Mononuclear cell (primary cell): ENCODE results near the gene CNTN4. TPM values are rescaled to one million over a fixed set of nuclear protein-coding genes. Genes with fewer than 3 reads are reported as not detected.

Source experiments
- H3K27me3 ChIP-seq: 2 replicates; pipeline ENCODE4 v1.6.0; 2011; ENCODE audit warnings: low read length, control low read depth; ENCODE audit not compliant: insufficient read depth
- H3K4me1 ChIP-seq: 2 replicates; pipeline ENCODE4 v1.5.1; 2011; ENCODE audit warnings: mild to moderate bottlenecking, low read length, control low read depth; ENCODE audit not compliant: insufficient read depth
- H3K4me3 ChIP-seq: 2 replicates; pipeline ENCODE4 v1.5.1; 2011; ENCODE audit warnings: mild to moderate bottlenecking, low read length, moderate library complexity
- H3K9me3 ChIP-seq: 2 replicates; pipeline ENCODE4 v1.5.1; 2011; ENCODE audit warnings: low read depth, mild to moderate bottlenecking, control low read depth, low read length
- total RNA-seq: library from RNA; depleted of rRNA; stranded (reverse); fragments of >200 nt; gene quantifications from one replicate; pipeline ENCODE4 v1.2.3, GENCODE V29; 2012

CNTN4 gene
- total RNA-seq, 1 donor = not detected

DNA sequence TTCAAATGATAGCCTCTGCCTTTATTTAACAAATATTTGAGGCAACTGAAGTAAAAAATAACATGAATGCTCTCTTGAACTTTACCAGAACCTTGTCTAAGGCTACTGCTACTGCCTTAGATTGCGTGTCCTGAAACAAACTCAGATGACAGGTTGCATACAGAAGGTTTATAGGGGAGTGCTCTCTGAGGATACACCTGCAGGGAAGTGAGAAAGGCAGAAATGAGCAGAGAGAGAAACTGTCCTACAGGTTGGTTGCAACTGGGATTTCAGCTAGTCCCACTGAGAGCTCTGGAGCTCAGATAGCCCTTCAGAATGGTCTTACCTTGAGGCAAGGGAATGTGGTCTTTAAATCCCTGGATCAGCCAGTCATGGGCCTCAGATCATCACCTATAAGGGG lies 846.0 kb downstream of the CNTN4 start:
- H3K9me3 ChIP-seq = no peaks in the 10 kb centered on the region
- H3K4me1 ChIP-seq = no peaks in the 10 kb centered on the region
- H3K27me3 ChIP-seq = no peaks in the 10 kb centered on the region
- no peak overlapping the region for H3K4me3 ChIP-seq

DNA sequence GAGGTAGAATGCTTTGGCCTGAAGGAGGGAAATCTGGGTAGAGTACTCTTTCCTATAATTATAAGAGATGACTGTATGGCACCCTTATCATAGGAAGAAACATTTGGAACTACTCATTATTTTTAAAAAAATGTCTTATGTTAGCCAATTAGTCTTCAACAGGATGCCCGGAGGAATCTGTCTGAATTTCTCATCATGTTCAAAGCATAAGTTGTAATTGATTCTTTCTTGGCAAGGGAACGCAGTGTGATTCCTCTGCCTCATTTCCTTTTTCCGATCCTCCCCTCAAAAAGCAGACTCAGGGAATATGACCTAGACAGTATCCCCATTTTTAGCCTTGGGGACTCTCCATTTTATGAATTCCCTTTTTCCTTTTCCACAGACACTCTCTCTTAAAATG lies 846.5 kb downstream of the CNTN4 start:
- no peaks in the 10 kb centered on the region for H3K9me3 ChIP-seq
- no peaks in the 10 kb centered on the region for H3K4me1 ChIP-seq
- no peak overlapping the region for H3K4me3 ChIP-seq
- H3K27me3 ChIP-seq = no peaks in the 10 kb centered on the region

DNA sequence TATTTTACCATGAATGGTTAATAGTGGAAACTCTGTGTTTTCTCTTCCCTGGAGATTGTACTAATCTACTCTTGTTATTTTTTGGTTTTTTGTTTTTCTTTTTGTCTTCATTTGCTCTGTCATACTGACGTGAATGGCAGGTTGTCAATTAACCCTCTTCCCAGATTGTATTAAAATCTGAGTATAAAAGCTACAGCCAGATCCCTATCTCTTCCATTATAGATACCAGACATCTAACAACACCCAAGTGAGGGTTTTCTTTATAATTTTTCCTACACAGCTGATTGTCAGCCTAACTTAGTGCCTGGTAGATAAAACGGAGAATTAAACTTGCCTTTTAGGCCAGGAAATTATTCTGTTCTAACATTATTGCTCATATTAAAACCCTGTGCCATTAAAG lies 848.9 kb downstream of the CNTN4 start:
- Histone ChIP-seq H3K4me1 (no peaks in the 10 kb centered on the region), H3K9me3 (no peaks in the 10 kb centered on the region), H3K4me3 (no peak overlapping the region), H3K27me3 (no peaks in the 10 kb centered on the region)

DNA sequence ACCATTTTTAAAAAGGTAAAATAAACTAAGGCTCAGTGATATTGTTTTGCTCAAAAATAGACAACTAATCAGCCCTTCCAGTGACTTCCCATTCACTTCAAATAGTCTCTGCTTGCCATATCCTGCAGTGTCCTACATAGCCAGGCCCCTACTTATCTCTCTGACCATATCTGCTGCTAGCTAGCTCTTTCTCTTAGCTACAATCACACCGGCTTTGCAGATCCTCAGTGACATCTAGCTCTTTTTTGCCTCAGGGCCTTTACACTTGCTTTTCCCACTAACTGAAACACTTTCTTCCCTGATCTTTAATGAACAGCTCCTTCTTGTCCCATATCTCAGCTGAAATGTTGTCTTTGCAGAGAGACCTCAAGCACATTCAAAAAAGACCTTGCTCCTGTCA lies 850.2 kb downstream of the CNTN4 start:
- Histone ChIP-seq H3K27me3 (no peaks in the 10 kb centered on the region), H3K4me3 (no peak overlapping the region)

DNA sequence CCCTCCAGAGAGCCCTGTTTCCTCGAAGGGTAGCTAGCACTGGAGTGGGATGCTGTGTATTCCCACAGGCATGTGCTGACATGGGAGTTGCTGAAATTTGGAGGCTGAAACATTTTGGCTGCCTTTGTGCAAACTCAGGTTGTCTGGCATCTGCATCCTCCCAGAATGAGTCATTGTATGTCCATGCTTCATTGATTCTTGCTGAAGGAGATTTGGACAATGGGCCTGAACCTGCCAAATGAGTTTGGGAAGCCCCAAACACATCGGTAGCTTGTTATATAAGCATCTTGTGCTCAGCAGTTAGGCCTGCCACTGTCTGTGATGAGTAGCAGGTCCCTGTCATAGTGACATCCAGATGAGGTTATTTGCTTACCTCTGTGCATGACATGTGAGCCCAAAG lies 851.5 kb downstream of the CNTN4 start:
- H3K4me3 ChIP-seq = no peak overlapping the region
- no peaks in the 10 kb centered on the region for H3K27me3 ChIP-seq
- H3K4me1 ChIP-seq = no peaks in the 10 kb centered on the region
- no peaks in the 10 kb centered on the region for H3K9me3 ChIP-seq

More for the DNA sequence above, 850.2 kb downstream of the CNTN4 start:
- H3K4me1 ChIP-seq = no peaks in the 10 kb centered on the region
- no peaks in the 10 kb centered on the region for H3K9me3 ChIP-seq

DNA sequence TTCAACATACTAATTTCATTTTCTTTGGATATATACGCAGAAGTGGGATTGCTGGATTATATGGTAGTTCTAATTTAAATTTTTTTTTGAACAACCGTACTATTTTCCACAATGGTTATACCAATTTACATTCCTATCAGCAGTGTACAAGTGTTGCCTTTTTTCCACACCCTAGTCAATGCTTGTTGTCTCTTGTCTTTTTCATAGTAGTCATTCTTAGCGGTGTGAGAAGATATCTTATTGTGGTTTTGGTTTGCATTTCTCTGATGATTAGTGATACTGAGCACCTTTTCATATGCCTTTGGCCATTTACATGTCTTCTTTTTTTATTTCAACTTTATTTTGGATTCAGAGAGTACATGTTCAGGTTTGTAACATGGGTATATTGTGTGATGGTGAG lies 858.4 kb downstream of the CNTN4 start:
- Histone ChIP-seq H3K9me3 (no peaks in the 10 kb centered on the region), H3K27me3 (no peaks in the 10 kb centered on the region)

DNA sequence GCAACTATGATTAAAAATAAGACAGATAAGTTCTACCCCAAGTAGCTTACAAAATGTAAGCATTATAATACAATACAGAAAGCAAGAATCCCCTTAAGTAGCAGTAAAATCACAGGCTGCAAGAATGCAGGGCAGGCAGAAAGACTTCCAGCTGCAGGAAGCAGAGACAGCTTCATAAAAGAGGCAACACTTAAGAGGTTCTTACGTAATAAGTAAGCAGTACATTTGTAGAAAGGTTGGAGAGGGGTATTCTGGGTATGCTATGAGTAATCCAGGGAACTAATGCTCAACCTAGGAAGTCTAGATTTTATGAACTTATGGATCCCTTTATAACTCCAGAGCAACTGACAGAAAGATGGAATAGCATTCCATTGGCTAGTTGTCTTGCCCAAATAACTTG lies 859.9 kb downstream of the CNTN4 start:
- Histone ChIP-seq H3K27me3 (no peaks in the 10 kb centered on the region), H3K4me1 (no peaks in the 10 kb centered on the region), H3K9me3 (no peaks in the 10 kb centered on the region), H3K4me3 (no peak overlapping the region)

More for the DNA sequence above, 858.4 kb downstream of the CNTN4 start:
- no peak overlapping the region for H3K4me3 ChIP-seq
- no peaks in the 10 kb centered on the region for H3K4me1 ChIP-seq

DNA sequence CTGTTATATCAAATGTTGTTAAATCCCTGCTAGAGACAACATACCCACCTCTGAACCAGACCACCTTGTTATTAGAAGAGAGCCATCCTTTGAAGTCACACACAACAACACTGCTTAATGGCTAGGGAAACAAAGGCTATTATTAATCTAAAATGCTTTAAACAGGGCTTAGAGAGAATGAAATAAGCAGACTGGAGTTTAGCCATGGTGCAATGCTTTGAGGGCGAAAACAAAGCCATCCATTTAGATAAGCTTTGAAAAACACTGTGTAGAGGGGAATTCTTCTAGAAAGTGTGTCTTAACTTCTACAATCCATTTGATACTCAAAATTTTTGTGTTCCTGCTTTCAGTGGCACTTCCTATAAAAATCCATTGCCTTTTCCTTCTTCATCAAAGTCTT lies 862.9 kb downstream of the CNTN4 start:
- Histone ChIP-seq H3K9me3 (no peaks in the 10 kb centered on the region), H3K4me3 (no peak overlapping the region), H3K4me1 (no peaks in the 10 kb centered on the region), H3K27me3 (no peaks in the 10 kb centered on the region)

DNA sequence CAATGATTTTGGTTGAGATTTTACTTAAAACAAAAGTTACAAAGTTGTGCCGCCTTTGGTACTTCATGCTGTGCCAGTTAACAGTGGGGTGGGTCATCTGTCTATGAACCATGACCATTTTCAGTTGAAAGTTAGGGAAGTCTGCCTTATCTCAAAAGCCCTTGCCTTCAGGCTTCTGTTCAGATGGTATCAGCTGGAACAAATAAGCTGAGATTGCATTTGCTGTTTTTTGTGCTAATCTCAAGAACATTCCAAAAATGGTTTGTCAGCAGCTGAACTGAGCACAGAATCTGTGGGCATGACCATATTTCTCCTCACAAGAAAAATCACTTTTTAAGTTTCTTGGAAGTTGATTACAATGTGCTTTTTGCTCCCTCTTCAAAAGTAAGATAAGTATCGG lies 869.2 kb downstream of the CNTN4 start:
- H3K27me3 ChIP-seq = no peaks in the 10 kb centered on the region
- no peaks in the 10 kb centered on the region for H3K4me1 ChIP-seq
- no peaks in the 10 kb centered on the region for H3K9me3 ChIP-seq
- no peak overlapping the region for H3K4me3 ChIP-seq

DNA sequence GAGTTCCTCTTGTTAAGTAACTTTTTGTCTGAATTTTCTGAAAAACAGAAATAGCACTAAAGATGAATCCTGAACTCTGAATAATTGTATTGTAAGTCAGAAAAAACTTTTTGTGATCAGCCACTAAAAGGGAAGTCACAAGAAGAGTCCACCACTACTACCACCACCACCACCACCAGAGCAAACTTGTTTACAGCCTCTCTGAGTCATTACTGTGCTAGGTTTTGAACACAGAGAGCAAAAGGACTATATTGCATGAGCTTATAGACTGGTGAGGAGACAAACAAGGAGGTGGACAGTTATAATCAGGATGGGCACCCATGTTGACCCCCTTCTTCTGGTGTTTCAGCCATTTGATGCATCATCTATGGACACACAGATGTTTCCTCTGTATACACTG lies 869.8 kb downstream of the CNTN4 start:
- Histone ChIP-seq H3K27me3 (no peaks in the 10 kb centered on the region), H3K4me3 (no peak overlapping the region), H3K4me1 (no peaks in the 10 kb centered on the region), H3K9me3 (no peaks in the 10 kb centered on the region)

DNA sequence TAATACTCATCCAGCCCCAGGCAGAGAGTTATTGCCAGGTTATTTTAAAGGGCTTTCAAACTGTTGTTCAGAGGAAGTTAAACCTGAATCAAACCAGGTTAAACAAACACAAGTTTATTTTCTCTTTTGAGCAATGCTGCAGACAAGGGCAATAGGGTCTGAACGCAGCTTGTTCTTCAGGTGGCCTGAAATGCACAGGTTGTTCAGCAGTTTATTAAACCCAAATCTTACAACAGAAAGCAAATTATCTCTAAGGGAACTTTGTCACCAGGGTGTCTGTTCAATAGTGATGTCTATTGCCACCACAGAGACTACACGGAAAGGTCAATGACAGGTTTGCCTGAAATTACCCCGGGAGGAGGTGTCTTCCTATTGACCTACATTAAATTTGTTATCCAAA lies 877.5 kb downstream of the CNTN4 start:
- no peaks in the 10 kb centered on the region for H3K9me3 ChIP-seq
- no peaks in the 10 kb centered on the region for H3K27me3 ChIP-seq
- H3K4me1 ChIP-seq = no peaks in the 10 kb centered on the region
- H3K4me3 ChIP-seq = no peak overlapping the region

DNA sequence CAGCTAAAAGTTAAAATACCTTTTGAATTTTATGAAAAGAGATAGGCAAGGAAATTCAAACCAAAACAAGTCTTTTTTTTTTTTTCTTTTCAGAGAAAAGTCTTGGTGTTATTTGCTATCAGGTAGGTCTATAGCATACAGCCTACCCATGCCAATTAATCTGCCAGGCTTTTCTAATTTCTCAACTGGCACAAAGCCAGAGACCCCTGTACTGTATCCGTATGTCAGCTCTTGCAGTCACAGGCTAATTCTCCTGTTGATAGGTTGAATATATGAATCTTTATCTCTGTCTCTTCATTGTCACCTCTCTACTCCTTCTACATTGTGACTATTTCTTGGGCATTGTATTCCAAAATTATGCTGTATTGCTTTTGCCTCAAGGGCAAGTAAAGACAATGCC lies 878.1 kb downstream of the CNTN4 start:
- H3K9me3 ChIP-seq = no peaks in the 10 kb centered on the region
- H3K4me1 ChIP-seq = no peaks in the 10 kb centered on the region
- H3K4me3 ChIP-seq = no peak overlapping the region
- no peaks in the 10 kb centered on the region for H3K27me3 ChIP-seq

DNA sequence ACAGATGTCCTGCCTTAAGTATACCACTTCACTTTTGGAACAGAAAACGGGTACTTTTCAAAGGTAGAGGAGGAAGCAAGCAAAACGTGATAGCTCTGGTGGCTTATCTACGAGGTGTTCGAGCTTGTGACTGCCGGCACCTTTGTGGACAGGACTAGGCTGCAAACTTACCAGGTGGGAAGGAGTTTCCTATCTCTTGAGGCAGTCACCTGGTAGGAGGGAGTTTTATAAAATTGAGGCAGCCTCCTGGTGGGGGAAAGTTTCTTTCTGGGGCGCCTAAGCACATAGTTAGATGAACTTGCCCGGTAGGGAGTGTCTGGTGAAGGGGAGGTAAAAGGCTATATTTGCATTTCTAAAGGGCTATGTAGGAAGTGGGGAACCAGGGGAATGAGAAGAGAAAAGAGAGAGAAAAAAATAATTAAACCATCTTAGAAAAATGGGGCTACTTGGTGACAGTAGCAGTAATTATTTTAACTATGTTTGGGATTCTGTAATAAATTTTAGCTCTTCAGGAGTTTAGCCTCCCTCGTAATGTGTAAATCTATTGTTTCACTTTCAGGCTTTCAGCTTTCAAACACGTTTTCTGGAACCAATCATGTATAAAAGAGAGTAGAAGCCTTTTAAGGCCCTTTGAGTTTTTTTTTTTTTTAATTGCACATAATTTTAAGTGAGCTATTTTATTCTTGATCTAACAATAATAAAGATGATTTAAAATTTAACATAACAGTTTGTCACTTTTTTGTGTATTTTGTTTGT lies 880.5 kb downstream of the CNTN4 start:
- no peaks in the 10 kb centered on the region for H3K4me1 ChIP-seq
- no peaks in the 10 kb centered on the region for H3K9me3 ChIP-seq
- H3K27me3 ChIP-seq = no peaks in the 10 kb centered on the region
- H3K4me3 ChIP-seq = no peak overlapping the region

DNA sequence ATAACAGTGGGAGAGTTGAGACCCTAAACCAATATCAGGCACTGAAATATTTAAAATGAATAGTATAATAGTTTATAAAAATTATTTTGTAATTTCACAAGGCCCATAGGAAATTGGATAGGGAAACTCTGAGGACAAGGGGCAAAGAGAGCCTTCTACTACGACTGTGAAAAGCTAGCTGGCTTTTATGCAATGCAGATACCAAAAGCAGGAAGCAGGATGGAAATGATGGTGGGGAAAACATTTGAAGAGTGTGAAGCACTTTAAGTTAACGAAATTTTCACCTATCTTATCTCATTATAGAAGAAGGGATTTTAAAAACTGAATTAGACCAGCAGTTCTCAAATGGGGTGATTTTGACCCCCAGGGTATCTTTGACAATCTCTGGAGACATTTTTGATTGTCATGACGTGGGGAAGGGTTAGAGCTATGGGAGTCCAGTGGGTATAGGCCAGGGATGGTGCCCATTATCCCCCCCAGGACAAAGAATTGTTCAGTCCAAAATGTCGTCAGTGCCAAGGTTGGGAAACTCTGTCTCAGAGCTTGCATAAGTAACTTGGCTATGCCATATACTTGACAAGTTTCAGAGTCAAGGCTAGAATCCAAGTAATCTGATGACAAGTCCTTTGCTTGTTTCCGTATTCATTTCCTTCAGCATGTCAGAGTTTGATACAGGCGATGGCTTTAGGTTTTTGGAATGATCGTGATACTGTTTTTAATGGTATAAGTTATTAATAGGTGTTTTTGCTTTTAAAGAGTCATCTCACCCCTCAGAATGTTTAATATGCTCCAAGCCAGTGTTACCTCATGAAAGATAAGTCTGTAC lies 885.6 kb downstream of the CNTN4 start:
- H3K4me3 ChIP-seq = no peak overlapping the region
- no peaks in the 10 kb centered on the region for H3K4me1 ChIP-seq
- no peaks in the 10 kb centered on the region for H3K27me3 ChIP-seq
- no peaks in the 10 kb centered on the region for H3K9me3 ChIP-seq

DNA sequence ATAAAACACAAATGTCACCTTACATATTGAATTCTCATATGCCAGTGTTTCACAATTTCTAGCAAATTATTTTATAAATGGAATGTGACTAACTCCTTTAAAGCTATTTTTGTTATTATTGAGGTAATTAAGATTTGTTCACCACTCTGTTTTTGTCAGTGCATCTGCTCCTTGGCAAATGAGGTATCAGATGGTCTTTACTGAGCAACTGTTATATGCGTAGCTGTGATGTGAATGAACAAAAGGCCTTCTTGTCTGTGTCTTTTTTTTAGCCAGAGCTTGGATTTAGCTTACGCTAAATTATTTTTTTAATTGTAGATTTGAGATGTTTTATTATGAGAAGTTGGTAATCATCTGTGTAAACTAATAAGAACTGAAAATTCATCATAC lies 886.2 kb downstream of the CNTN4 start:
- Histone ChIP-seq H3K4me1 (no peaks in the 10 kb centered on the region), H3K9me3 (no peaks in the 10 kb centered on the region), H3K4me3 (no peak overlapping the region), H3K27me3 (no peaks in the 10 kb centered on the region)

DNA sequence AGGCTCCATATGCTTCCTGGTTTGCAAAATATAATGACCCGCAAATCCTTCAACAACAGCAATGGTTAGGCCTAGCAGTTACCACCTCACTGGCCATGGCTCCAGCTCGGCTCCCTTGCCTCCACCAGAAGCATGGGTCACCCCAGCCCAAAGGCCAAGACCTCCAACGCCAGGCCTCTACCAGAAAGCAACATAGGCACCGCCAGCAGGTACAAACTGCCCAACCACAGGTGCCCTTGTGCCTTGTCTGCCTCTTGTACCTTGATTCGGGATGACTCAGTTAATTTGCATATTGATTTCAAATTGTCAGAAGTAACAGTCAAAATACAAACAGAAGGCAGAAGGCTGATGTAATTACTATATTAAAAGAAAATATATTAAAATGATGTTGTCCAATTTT lies 886.8 kb downstream of the CNTN4 start:
- Histone ChIP-seq H3K4me1 (no peaks in the 10 kb centered on the region), H3K4me3 (no peak overlapping the region), H3K27me3 (no peaks in the 10 kb centered on the region), H3K9me3 (no peaks in the 10 kb centered on the region)
